ENCODE data around the gene FAM3A.
"Not testable (repeated sequence)": the region's sequence is repeated elsewhere in the genome, so short reads cannot be mapped to it uniquely, and the experiment has no call there.

The FAM3A gene

DNA sequence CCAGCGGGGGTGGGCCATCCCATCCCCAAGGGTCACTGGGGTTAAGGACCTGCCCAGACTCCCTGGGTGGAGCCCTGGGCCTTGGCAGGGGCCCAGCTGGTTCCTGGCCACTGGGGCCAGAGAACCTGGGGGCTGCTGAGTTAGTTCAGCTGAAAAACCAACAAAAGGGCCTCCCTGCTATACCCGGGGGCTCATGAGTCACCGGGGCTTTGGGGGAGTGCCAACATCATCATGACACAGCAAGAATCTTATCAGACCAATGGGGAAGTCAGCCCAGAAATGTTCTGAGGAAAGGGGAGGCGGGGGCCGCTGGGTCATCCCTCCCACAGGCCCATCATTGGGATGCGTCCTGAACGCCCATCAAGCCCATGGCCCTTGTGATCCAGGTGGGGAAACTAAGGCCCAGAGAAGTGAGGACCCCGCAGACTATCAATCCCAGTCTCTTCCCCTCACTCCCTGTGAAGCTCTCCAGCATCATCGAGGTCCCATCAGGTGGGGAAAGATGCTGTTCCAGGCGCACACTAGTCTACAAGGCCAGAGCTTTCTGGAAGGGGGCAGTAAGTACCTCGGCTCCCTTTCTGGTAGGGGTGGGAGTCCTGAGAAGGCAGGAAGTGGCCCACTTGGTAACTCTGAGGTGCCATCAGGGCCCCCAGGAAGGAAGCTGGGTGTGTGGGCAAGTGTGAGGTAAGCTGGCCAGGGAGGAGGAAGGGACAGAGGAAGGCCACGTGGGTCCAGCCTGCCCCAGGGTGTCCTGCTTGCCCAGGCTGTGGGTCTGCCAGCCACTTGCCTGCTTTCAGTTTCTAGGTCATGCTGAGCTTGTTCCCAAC lies 26.1 kb upstream of the FAM3A start:
- TF ChIP-seq, protein P1, sequence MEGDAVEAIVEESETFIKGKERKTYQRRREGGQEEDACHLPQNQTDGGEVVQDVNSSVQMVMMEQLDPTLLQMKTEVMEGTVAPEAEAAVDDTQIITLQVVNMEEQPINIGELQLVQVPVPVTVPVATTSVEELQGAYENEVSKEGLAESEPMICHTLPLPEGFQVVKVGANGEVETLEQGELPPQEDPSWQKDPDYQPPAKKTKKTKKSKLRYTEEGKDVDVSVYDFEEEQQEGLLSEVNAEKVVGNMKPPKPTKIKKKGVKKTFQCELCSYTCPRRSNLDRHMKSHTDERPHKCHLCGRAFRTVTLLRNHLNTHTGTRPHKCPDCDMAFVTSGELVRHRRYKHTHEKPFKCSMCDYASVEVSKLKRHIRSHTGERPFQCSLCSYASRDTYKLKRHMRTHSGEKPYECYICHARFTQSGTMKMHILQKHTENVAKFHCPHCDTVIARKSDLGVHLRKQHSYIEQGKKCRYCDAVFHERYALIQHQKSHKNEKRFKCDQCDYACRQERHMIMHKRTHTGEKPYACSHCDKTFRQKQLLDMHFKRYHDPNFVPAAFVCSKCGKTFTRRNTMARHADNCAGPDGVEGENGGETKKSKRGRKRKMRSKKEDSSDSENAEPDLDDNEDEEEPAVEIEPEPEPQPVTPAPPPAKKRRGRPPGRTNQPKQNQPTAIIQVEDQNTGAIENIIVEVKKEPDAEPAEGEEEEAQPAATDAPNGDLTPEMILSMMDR (IDR thresholded peaks at IDR 0.05; ENCODE audit: low read depth, low read length): no peak
- H3K4me3 ChIP-seq (ENCODE audit: low read depth, low read length): no peak overlapping the region
- no peak for DNase-seq
- peak overlapping the region; percentile 84 for H3K27ac ChIP-seq
- peaks cover 72% of the 10 kb centered on the region for H3K36me3 ChIP-seq
- no peaks in the 10 kb centered on the region for H3K9me3 ChIP-seq (ENCODE audit: severe bottlenecking)
- H3K27me3 ChIP-seq (ENCODE audit: insufficient read depth, low read depth, severe bottlenecking): peaks cover 2% of the 10 kb centered on the region

DNA sequence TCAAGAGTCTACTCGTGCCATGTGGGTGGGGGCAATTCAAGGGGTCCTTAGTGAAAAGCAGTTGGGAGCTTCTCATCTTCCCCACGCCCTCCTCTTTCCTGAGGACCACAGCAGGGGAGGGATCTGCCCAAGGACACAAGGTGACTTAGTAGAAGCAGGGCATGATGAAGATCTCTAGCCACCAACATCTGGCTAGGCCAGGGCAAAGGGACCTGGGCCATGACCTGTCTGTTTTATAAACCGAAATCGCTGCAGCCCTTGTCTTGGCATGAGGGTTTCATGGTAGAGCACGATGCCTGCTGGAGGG lies 25.5 kb upstream of the FAM3A start:
- Histone ChIP-seq H3K27ac (peak overlapping the region; percentile 84), H3K27me3 (ENCODE audit: insufficient read depth, low read depth, severe bottlenecking) (peaks cover 5% of the 10 kb centered on the region), H3K36me3 (peaks cover 77% of the 10 kb centered on the region), H3K4me3 (ENCODE audit: low read depth, low read length) (no peak overlapping the region), H3K9me3 (ENCODE audit: severe bottlenecking) (no peaks in the 10 kb centered on the region)
- no peak for DNase-seq
- TF ChIP-seq, protein P1 (IDR thresholded peaks at IDR 0.05; ENCODE audit: low read depth, low read length): no peak

DNA sequence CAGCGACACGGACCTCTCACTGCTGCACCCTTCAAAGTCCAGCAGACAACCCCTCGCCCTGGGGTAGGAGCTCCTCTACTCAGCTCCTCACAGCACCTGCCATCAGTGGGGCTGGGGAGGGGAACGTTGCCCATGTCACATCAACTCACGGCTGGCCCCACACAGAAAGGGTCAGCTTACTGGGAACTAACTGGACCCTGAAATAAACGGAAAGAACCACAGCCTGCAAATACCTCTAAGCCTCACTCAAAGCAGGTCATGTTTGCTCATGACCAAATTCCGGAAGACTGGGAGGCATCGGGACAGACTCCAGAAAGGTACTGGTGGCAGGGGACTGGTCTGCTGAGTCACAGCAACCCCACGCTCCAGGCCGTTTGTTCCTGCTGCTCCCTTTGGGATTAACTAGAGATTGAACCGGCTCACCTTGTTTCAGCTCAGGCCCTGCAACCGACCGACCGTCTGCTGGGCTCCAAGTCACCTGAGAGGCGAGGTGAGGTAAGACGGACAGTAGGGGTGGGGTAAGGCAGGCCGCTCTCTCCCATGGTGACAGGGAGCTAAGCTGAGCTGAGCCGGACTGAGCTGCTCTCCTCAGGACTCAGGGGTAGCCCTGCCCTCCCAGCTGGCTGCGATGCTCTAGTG lies 25.0 kb upstream of the FAM3A start:
- Histone ChIP-seq H3K27me3 (ENCODE audit: insufficient read depth, low read depth, severe bottlenecking) (peaks cover 6% of the 10 kb centered on the region), H3K36me3 (peaks cover 82% of the 10 kb centered on the region), H3K4me3 (ENCODE audit: low read depth, low read length) (0 out of 2 replicates have a peak overlapping the region, but pooled peaks have one; percentile 3), H3K27ac (peak overlapping the region; percentile 92), H3K9me3 (ENCODE audit: severe bottlenecking) (no peaks in the 10 kb centered on the region)
- TF ChIP-seq, protein P1 (IDR thresholded peaks at IDR 0.05; ENCODE audit: low read depth, low read length): no peak
- DNase-seq: peak; percentile 98

DNA sequence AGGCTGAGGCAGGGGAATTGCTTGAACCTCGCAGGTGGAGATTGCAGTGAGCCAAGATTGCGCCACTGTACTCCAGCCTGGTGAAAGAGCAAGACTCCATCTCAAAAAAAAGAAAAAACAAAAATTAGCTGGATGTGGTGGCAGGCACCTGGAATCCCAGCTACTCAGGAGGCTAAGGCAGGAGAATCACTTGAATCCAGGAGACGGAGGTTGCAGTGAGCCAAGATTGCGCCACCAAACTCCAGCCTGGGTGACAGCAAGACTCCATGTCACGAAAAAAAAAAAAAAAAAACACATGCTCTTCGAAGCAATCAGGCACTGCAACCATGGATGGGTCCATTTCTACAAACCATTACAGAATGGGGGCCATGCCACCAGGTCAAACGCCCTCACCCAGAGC lies 24.3 kb upstream of the FAM3A start:
- not testable (repeated sequence) for H3K9me3 ChIP-seq (ENCODE audit: severe bottlenecking); H3K4me3 ChIP-seq (ENCODE audit: low read depth, low read length); H3K27me3 ChIP-seq (ENCODE audit: insufficient read depth, low read depth, severe bottlenecking); DNase-seq
- peaks cover 82% of the 10 kb centered on the region for H3K36me3 ChIP-seq
- peak overlapping the region; percentile 92 for H3K27ac ChIP-seq

GRCh38 chrX:154539077-154539476 lies 23.0 kb upstream of the FAM3A start:
- peaks cover 81% of the 10 kb centered on the region for H3K36me3 ChIP-seq
- no peak for DNase-seq
- H3K9me3 ChIP-seq (ENCODE audit: severe bottlenecking): no peaks in the 10 kb centered on the region
- H3K27ac ChIP-seq: peak overlapping the region; percentile 92
- no peak overlapping the region for H3K4me3 ChIP-seq (ENCODE audit: low read depth, low read length)
- H3K27me3 ChIP-seq (ENCODE audit: insufficient read depth, low read depth, severe bottlenecking): peaks cover 10% of the 10 kb centered on the region
- TF ChIP-seq, protein P1 (IDR thresholded peaks at IDR 0.05; ENCODE audit: low read depth, low read length): no peak

- no peak for DNase-seq
- TF ChIP-seq, protein P1 (IDR thresholded peaks at IDR 0.05; ENCODE audit: low read depth, low read length): no peak
- peaks cover 84% of the 10 kb centered on the region for H3K36me3 ChIP-seq
- peak overlapping the region; percentile 49 for H3K27ac ChIP-seq
- peaks cover 9% of the 10 kb centered on the region for H3K27me3 ChIP-seq (ENCODE audit: insufficient read depth, low read depth, severe bottlenecking)
- H3K4me3 ChIP-seq (ENCODE audit: low read depth, low read length): no peak overlapping the region
- no peaks in the 10 kb centered on the region for H3K9me3 ChIP-seq (ENCODE audit: severe bottlenecking)
These were observed 19.9 kb upstream of the FAM3A start for GRCh38 chrX:154535892-154536291.
